K562 (cell line): ENCODE measurements around the gene TOR3A. TPM values are rescaled to one million over a fixed set of nuclear protein-coding genes. Genes with fewer than 3 reads are reported as not detected.

Source experiments
- CHD7 ChIP-seq: fragments of 200-600 bp; sonication (generic); IDR thresholded peaks from one replicate; pipeline ENCODE4 v1.6.1; 2012; ENCODE audit warnings: mild to moderate bottlenecking, low read depth, low read length, inconsistent platforms
- FIP1L1 ChIP-seq: fragments of 200-400 bp; formaldehyde crosslinking; IDR thresholded peaks from 2 replicates; pipeline ENCODE4 v1.6.1; 2018; ENCODE audit warnings: mild to moderate bottlenecking, low read depth, low read length; ENCODE audit not compliant: poor library complexity, severe bottlenecking
- HMGXB4 ChIP-seq: sonication (generic); formaldehyde crosslinking; IDR thresholded peaks from 2 replicates; pipeline ENCODE4 v1.8.1; 2023; ENCODE audit warnings: mild to moderate bottlenecking, missing genetic modification reagents
- NR2C1 ChIP-seq, 2 experiments: fragments of 450-650 bp; IDR thresholded peaks; 2 replicates each; pipeline ENCODE4 v1.6.1; 2017; ENCODE audit warnings: mild to moderate bottlenecking in 2 of 2, antibody characterized with exemption in 1 of 2, inconsistent platforms in 1 of 2, missing compliant biosample characterization in 1 of 2, missing genetic modification characterization in 1 of 2
- polyA plus RNA-seq, 8 experiments: library from polyadenylated mRNA; depleted of rRNA in 4 of 8; stranded (reverse) in 5 of 8; unstranded in 3 of 8; fragments of >200 nt; fragmentation: Nextera tagmentation in 2 of 8; fragmentation: Illumina TruSeq in 1 of 8; extraction: Ambion mirVana in 2 of 8; extraction: Trizol in 1 of 8; gene quantifications; 2 replicates each; pipeline versions ENCODE4 v1.2.1 to v1.2.3, GENCODE V29; 2011 to 2014; ENCODE audit warnings: inconsistent platforms in 1 of 8, missing spikeins in 1 of 8
- total RNA-seq, 7 experiments: library from RNA; depleted of rRNA in 6 of 7; stranded (reverse); fragments of >200 nt in 6 of 7; fragmentation: Illumina TruSeq in 2 of 7; extraction: Trizol in 2 of 7; gene quantifications; 2 replicates each; pipeline versions ENCODE4 v1.2.1 to v1.2.3, GENCODE V29; 2011 to 2021; ENCODE audit warnings: low replicate concordance in 1 of 7
- TF ChIP-seq, protein P1 (sequence below): sonication (generic); formaldehyde crosslinking; IDR thresholded peaks from 2 replicates; pipeline ENCODE4 v1.8.0; 2023; ENCODE audit warnings: mild to moderate bottlenecking, missing genetic modification reagents

Gene TOR3A
- total and polyA plus RNA-seq, 9 of the 15 experiments (the other 6 are each of a cell fraction or from before 2014, with no cell fraction given), result 7.9 to 94.5 (median 39.7) TPM

- TF ChIP-seq CHD7 (no peak), HMGXB4 (CRISPR knock-in tag) (peak; percentile 86), FIP1L1 (peak; percentile 87), NR2C1 (IDR thresholded peaks at IDR 0.05) (no peak), NR2C1 (tag; IDR thresholded peaks at IDR 0.05) (peak; percentile 45; the same call in 1 of the 2 replicates)
- TF ChIP-seq, protein P1, sequence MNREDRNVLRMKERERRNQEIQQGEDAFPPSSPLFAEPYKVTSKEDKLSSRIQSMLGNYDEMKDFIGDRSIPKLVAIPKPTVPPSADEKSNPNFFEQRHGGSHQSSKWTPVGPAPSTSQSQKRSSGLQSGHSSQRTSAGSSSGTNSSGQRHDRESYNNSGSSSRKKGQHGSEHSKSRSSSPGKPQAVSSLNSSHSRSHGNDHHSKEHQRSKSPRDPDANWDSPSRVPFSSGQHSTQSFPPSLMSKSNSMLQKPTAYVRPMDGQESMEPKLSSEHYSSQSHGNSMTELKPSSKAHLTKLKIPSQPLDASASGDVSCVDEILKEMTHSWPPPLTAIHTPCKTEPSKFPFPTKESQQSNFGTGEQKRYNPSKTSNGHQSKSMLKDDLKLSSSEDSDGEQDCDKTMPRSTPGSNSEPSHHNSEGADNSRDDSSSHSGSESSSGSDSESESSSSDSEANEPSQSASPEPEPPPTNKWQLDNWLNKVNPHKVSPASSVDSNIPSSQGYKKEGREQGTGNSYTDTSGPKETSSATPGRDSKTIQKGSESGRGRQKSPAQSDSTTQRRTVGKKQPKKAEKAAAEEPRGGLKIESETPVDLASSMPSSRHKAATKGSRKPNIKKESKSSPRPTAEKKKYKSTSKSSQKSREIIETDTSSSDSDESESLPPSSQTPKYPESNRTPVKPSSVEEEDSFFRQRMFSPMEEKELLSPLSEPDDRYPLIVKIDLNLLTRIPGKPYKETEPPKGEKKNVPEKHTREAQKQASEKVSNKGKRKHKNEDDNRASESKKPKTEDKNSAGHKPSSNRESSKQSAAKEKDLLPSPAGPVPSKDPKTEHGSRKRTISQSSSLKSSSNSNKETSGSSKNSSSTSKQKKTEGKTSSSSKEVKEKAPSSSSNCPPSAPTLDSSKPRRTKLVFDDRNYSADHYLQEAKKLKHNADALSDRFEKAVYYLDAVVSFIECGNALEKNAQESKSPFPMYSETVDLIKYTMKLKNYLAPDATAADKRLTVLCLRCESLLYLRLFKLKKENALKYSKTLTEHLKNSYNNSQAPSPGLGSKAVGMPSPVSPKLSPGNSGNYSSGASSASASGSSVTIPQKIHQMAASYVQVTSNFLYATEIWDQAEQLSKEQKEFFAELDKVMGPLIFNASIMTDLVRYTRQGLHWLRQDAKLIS (CRISPR knock-in tag), result peak; percentile 75; the same call in 1 of the 2 replicates
Observed at GRCh38 chr1:179081687-179082332, at the start of gene TOR3A (continued).
